Measurements from ENCODE around the gene GLRX.
A peak's percentile ranks its signal among the peaks of the same experiment; 100 is the strongest.

Gene GLRX, protein sequence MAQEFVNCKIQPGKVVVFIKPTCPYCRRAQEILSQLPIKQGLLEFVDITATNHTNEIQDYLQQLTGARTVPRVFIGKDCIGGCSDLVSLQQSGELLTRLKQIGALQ

DNA sequence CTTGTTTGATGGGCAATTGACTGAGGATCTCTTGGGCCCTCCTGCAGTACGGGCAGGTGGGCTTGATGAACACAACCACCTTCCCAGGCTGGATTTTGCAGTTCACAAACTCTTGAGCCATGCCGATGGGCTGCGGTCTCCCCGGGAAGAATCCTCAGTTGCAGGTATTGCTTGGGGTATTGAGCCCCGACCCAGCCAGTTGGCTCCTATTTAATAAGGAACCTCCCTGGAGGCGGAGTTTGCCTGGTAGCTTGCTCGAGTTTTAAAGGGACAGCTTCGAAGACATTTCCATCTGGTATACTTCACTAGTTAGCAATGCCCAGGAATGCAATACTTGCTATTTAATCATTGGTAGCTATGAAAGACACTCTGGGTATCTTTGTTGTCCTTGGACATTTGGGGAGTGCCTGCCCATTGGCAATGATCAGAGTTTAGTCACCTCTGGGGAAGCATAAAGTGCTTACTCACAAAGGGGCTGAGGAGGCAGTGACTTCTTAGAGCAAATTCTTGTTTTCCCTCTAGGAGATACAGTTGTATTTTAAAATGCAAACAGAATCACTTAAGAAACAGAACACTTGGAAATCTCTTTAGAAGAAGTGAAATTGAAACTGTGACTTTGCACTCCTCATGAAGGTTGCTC, at the start of gene GLRX:
TSS of gene GLRX (minus strand) at position 185 of the 640 bp plus-strand sequence. CDS start at position 121, 64 bp downstream.
- DNase-seq = peak; percentile 72

DNA sequence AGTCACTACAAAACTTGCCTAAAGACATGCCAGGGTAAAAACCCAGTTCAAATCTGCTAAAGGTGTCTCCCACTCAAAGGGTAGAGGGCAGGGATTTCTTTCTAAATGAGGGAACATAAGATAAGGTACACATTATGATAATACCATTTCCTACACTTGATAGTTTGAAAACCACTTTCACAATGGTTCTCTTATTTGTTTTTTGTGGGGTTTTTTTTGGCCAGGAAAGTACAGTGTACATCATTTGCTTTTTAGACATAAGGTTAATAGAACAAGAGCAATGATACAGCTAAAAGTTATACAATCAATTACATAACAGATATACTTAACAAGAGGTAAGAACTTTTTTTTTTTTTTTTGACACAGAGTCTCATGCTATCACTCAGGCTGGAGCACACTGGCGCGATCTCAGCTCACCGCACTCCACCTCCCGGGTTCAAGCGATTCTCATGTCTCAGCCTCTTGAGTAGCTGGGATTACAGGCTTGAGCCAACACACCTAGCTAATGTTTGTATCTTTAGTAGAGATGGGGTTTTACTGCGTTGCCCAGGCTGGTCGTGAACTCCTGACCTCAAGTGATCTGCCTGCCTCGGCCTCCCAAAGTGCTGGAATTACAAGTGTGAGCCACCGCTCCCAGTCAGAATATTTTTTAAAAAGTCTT, 48.8 kb upstream of the GLRX start:
- DNase-seq = no peak

DNA sequence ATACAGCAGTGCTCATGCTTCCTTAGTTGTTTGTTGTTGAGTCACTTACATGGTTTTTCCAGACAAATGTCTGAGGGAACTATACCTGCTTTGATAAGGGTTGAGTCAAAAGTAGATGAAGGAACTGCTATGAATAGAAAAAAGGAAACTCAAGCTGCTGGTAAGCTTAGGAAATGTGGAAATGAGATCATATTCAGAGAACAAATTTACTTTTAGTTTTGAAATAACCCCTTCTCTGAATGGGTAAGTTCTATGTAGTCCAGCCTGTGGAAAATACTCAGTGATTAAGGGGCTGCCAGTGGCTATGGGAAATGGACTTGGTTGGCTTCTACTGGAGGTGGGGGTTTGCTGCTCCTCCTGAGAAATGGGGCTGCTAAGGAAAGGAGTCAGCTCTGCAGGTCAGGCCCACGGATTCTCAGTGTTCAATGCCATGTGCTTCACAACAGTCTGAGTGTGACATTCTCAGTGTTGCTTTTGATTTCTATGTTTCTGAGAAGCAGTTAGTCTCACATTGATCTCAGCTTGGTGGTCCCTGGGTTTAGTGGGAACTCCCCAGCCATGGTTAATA, 47.7 kb upstream of the GLRX start:
- DNase-seq = peak; percentile 71

DNA sequence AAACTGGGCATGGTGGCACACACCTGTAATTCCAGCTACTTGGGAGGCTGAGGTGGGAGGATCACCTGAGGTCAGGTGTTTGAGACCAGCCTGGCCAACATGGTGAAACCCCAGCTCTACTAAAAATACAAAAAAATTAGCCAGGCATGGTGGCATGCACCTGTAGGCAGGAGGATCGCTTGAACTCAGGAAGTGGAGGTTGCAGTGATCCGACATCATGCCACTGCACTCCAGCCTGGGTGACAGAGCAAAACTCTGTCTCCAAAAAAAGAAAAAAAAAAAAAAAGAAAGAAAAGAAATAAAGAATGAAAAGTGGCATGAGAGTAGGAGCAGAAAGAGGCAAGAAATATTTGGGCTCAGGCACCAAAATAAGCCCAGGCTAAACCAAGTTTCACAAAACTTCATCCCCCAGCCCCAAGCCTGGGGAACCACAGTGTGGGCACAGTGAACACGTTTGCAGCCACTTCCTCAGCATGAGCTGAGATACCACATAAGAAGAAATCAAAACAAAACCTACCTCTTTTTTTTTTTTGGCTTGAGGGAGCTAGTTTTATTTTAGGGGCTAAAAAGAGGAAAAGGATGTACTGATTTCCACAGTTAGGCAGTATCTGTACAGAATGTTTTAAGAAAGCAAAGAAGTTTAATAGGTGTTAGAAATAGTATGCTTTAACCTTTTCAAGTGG, 46.8 kb upstream of the GLRX start:
- DNase-seq = peak; percentile 73

DNA sequence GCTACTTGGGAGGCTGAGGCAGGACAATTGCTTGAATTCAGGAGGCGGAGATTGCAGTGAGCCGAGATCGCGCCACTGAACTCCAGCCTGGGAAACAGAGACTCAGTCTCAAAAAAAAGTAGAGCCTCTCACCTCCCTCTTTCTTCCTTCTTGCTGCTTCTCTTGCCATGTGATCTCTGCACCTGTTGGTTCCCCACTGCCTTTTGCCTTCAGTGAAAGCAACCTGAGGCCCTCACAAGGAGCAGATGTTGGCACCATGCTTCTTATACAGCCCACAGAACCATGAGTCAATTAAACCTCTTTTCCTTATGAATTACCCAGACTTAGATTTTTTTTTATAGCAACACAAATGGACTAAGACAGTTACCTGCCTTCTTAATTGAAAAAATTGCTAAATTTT, 45.6 kb upstream of the GLRX start:
- DNase-seq = no peak

DNA sequence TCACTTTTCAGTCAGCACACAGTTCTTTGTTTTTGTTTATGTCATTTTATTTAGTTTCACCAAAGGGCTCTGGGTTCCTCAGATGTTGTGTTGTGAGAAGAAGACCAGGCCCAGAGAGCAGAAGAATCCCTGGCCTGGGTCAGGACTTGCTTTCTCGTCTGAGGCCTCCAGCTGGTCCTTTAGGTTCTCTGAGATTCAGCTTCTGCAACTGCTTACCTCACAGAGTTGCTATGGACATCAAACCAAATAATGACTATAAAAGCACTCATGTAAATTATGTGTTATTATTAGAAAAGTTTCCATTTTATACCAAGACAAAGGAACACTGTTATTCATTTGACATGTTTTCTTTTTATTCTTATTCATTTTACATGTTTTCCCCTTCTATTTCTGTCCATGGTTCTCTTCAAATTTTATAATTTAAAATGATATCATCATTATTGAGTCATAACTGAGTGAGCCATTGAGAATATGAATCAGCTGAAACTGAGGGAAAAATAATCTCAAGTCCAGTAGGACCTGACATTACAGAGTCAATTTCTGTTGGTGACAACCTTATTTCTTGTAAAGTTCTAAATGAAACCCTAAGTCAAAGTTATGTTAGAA, 44.0 kb upstream of the GLRX start:
- no peak for DNase-seq

DNA sequence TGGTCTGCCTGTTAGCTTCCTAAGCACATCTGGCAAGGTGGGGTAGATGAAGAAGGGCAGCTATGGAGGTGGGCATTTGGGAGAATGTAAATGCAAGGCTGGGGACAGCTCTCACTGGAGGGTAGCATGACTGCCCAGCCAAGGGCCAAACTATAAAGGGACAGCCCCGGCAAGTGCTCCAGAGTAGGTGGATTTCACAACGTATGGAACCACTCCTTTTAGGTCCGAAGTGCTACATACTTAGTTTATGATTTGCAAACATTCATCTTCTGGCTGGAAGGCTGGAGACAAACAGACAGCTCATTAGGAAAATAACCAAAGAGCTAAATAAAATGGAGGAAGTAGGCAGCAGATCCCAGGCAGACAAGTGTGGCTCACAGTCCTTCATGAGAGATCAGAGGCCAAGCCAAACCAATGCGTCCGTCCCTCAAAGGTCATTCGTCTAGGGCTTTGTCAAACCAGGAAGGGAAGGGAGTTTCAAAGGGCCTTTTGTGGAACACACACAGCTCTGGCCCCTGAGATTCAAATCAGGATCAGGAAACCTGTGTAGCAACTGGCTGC, 42.5 kb upstream of the GLRX start:
- DNase-seq = no peak

DNA sequence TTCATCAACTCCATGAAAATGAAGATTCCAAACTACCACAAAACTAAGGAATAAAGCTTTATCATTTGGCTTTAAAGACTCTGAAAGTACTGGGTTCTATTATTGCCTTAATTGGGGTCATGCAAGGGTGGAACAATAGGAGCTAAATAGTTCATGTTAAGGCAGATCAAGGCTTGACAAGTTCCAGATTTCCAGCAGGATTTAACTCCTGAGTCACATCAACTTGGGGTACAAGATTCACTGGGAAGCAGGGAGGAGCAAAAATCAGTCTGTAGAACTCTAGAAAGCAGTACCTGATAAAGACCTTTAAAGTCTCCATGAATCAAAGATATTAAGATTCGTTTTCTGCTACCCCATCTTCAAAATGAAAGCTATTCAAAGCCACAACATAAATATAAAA, 41.9 kb upstream of the GLRX start:
- DNase-seq = no peak

DNA sequence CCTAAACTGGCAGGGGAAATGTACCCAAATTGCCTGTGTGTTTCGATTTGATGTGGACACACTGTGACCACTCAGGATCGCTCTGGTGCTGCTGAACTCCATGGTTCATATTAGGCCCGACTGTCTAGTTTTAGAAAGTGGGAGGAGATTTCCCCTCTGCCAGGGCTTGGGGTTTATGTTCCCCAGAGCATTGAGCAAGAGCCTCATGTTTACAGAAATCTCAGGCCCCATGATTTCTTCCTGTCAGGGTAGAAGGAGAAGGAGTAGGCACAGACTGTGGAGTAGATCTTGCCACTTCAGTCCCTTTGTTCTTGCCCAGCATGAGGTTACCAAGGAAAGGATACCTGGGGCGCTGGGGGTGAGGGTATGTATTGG, 40.8 kb upstream of the GLRX start:
- DNase-seq = no peak

DNA sequence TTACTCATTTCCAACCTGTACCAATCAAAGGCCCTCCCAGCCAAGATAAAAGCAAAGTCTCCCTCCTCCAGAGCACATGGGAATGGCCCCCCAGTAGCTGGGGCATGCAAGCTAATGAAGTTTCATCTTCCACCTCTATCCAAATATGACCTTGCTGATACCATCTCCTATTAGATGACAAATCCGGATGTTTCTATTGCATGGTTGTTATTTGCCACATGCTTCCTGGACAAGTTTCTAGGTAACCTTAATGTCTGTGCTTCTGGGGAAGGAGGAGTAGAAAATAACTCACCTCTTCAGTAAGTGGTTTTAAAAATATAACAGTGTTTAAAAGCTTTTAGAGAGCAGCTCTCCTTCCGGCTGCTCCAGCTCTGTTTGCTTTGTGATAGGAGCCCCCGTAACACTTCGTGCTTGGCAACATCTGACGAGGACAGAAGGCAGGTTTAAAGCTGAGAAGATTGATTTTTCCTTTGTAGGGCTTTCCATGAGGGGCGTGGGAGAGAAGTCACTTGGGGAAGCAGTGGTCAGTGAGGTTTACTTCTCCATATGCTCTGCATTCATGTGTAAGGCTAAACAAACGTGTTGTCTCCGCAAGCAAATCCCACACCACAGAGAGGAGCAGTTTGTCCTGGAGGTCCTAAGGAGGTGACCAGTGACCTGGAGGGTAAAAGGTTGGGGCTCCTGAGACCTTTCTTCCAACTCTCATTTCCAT, 40.3 kb upstream of the GLRX start:
- no peak for DNase-seq

DNA sequence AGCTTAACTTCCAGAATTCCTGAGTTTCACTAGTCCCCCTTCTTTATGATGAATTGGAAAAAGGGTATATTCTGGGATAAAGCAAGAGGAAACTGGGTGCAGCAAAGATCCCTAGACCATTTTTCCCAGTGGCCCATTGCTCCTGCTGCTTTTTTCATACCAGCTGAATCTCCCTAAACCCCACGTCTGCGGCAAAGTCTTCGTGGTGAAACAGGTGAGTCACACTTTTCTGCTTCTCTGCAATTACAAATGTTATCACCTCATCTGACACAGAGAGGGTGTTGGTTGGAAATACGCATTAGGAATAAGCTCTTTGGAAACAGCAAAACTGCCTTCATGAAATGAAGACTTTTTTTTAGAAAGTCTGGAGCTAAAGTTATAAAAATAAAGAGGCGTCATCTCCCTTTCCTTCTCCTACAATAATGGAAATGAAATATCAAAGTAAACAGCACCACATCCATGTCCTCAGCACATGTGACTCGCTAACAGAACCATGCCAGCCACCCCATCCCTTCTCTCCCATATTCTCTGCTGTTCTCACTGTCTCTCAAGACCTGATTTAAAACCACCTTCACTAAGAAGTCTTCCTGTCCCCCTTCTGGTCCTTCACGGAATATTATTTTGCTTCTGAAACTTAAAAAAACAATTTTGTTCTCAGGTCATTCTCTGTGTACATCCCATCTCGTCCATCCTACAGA, 39.5 kb upstream of the GLRX start:
- DNase-seq = peak; percentile 56

DNA sequence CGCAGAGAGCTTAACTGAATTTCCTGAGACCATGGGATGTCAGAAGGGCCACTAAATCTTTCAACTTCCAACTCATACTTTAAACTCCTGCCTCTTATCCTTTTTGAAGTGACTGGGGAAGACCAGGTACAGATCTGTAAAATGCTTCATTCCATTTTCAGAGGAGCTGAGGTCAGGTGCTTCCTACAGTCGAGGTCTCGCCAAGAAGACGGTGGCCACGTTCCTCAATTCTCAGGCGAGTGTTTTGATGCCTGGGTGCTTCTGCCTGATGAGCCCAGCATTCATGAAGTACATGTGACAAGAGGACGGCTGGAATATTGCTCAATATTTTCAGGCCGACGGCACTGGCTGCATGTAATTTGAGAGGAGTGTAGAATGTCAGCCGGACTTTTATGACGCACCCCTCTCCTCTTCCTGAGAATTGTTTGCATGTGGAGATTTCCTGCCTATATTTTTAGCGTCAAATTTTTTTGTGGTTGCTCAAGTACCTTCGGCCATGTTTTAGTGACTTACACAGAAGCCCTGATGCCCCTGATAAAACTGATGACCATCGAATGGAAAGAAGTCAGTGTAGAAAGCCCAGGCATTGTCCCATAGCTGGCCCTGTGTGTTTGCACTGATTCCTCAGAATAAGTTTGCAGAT, 38.8 kb upstream of the GLRX start:
- peak; percentile 42 for DNase-seq

DNA sequence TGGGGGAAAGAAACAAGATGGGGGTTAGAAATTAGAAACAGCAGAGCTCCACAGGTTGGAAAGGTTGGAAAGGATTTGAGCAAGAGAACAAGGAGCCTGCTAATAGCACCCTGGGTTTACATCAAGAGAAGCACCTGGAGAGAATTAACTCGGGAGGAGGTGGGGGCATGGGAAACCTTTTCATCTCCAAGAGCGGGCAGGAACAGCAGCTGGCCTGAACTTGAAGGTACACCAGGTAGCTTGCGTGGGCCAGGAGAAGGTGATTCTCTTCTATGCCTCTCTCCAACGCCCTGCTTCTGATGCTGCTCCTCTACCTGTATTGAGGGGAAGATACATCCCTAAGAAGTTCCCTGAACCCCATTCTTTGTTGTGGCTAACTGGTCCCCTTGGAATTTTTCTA, 37.1 kb upstream of the GLRX start:
- DNase-seq = no peak

DNA sequence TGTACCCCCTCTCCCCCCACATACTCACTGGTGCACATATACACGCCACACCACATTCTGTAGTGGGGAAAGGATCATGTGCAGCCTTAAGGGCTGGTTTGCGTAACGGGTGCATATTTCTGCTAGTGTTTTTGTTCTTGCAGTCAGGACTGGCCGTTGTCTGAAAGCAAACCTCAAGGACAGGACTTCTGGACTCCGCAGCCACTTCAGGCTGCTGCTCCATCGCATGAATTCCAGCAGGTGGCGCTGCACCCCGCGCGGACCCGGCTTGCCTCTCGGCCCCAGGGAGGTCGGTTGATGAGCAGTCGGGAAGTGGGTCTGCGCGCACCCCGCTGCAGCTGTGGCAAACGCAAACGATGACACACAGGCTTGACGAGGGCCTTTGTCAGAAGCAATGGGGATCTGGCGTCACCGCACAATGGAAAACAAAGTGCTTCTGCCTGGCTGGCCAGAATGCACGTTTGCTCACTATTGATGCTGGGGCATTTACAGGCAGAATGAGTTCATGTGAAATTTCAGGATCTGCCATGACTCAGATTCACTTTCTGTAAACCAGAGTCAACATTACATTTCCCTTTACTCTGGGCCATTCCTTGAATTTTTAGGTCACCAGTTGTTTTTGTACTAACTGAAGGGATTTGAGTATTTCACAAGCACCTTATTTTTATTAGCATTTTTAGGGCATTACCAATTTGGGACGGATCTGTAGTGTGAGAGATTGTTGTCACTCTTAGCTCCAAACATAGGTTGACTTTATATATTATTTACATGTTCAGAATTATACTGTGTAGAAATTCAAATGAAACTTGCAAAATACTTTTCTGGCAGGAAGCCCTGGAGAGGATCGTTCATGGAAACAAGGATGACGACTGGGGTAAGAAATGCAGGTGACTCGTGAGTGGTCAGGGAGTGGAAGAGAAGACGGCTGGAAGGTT, 36.4 kb upstream of the GLRX start:
- DNase-seq = peak; percentile 96

DNA sequence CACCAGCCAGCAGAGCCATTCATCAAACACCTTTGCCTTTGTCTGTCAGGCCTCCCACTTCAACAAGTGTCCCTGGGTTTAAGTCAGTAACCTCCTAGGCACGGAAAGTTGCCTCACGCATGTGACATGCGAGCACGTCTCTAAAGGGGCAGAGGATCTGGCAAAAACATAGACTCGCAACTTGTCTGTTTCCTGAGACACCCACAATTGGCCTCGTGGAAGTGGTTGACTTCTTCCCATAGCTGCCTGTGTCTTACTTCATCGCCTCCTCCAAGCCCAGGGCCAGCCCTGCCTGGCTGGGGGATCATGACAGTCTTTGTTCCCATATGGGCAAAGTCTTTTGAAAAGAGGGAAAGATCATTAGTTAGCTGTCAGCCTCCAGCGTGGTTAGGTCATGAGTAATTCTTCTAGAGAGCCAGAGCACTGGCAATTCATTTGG, 35.5 kb upstream of the GLRX start:
- DNase-seq = no peak

DNA sequence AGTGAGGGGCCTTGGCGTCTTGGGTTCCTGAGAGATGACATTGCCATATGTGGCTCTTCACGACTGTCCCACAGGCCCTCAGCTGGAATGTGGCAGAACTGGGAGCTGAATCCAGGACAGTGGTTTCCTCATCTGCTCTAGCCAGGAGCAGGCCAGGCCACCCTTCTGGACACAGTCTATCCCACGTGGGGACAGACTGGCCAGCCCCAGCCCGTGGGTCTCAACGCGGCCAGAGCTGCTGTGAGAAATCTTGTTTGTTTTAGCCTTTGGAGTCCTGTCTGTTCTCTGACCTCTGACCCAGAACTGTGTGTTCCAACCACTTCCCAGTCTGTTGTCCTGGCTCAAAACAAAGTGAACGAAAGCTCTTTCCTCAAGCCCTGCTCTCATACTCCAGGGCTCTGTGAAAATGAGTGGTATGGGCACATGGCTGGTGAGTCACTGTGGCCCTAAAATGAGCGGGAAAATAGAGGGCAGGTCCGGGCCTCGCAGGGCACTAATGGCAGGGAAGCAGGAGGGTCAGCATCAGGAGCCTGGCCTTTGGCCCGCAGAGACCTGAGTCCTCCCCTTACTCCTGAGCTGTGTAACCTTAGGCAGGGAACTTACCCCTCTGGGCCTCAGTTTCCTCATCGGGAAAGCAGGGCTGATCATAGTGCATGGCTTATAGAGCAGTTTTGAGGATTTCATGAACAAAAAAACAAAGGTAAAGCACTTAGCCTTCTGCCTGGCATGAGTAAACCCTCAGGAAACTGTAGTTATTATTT, 34.8 kb upstream of the GLRX start:
- no peak for DNase-seq

DNA sequence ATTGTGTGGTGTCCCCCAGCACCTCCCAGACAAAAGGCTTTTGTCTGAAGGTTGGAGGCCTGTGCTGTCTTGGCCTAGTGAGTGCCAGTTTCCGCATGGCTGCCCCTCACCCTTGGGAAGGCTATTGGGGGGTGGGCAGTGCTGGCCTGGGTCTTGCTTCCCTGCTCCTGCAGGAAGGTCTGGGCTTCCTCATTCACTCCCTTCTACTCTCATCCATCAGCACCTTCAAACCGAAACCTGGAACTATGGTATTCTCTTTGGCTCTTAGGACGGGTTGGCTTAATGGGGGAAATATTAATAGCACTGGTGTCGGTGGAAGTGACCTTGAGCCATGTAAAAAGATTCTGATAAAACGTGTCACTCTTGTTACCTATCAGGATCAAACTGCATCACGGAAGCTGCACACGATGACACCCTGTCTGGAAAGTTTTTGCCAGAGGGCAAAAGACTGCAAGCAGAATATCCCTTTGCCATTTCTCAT, 34.0 kb upstream of the GLRX start:
- DNase-seq = no peak

DNA sequence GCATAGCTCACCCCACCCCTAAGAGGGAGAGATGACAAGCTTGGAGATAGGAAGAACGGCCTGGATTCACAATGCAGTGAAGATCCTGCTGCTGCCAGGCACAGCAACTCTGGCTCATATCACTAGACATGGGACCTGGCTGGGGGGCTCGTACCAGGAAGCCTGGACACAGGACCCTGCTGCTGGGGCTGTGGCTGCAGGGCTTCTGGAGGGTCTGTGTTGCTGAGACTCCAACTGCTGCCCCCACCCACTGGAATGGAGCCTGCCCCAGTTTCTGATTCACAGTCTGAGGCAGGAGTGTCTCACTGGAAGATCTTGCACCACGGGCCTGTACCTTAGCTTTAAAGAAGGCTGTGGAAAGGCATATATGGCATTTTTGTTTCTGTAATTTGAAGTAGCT, 31.0 kb upstream of the GLRX start:
- no peak for DNase-seq

DNA sequence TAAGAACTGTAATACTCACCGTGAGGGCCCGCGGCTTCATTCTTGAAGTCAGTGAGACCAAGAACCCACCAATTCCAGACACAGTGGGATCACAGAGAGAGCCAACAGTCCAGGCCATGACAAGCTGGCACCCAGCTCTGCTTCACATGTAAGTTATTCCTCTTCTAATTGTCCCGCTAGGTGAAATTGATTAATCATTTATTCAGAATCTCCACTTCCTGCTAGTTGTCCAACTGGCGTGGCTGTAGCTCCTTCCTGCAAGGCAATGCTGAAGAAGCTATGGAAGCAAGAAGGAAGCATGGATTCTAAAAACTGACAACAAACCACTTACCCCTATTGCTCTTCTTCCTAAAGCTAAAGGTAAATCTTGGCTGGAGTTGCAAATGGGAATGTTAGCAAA, 30.0 kb upstream of the GLRX start:
- DNase-seq = no peak
